GM18909 (cell line): ENCODE data around the gene ANKRD53.

Source experiments
- ATAC-seq: cut with Tn5 transposase; IDR thresholded peaks from one replicate; pipeline ENCODE4 v1.9.1; 2021; ENCODE audit warnings: mild to moderate bottlenecking; ENCODE audit not compliant: unreplicated experiment, poor library complexity

ANKRD53 gene

DNA sequence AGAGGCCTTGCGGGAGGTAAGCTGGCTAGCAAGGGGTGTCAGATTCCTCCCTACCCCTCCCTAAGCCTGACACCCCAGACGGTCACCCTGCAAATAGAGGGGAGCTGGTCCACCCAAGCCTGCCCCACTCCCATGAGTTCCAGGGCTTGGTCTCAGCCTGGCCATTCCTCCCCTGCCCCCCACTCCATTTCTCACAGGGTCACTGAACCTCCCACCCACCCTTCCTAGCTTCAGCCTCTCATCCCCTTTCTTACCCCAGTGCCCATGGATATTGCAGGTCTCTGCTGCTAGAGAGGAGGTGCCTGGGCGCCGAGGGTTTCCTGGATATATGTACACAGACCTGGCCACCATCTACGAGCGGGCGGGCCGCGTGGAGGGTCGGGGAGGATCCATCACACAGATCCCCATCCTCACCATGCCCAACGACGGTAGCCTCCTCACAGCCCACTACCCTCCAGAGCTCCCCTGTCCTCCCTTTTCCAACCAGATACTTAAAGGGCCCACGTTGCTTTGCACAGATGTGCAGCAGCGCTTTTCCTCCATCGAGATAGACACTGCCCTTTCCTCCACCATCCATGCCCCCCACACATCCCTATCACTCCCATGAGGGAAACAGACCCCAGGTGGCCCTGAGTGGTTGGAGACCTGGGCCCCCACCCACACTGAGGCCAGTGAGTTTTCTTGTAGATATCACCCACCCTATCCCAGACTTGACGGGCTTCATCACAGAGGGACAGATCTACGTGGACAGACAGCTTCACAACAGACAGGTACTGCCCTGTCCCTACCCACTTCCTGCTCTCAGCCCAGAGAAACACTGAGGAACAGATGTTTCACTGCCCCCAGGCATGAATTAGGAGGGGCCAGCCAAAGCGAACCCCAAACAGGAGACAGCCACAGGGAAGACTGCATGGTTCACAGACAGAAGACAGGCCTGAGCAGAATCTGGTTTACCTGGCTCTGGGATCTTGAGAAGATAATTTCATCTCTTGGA is 15.2 kb upstream of the ANKRD53 start:
- no peak for ATAC-seq

DNA sequence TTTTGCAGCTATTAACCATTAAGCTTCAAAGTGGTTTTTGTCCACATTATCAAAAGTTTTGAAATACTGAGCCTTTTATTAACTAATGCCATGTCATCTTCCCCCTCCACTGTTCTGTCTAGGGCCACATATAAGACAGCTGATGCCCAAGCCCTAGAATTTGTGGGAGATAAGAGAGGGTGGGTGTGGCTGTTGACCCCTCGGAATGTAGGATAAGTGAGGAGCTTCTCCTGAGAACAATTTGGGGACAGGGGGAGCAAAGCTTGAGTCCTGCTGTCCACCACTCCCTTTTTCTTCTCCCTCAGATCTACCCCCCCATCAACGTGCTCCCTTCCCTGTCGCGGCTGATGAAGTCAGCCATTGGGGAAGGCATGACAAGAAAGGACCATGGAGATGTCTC is 14.3 kb upstream of the ANKRD53 start:
- ATAC-seq: no peak

DNA sequence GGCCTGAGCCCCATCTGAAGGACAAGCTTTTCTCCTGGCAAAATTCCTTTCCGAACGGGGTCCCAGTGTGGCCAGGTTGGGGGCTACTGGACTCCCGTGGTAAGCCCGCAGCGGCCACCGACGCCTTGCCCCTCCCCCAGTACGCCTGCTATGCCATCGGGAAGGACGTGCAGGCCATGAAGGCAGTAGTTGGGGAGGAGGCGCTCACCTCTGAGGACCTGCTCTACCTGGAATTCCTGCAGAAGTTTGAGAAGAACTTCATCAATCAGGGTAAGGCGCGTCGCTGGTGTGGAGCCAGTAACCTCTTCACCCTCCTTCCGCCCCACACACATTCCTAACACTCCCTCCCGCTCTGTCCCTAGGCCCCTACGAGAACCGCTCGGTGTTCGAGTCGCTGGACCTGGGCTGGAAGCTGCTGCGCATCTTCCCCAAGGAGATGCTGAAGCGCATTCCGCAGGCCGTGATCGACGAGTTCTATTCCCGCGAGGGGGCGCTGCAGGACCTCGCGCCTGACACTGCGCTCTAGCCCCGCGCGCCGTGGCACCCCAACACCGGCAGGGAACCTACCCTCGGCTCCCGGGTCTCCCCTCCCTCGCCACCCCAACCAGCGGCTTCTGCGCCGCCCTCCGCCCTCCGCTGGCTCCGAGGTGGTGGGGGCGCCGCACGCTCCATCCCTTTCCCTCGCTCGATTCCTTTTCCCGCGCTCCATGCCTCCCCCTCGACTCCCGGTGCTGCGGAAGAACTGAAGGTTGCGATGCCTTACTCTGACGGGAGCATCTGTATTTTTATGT is 13.6 kb upstream of the ANKRD53 start:
- ATAC-seq: peak; percentile 82

DNA sequence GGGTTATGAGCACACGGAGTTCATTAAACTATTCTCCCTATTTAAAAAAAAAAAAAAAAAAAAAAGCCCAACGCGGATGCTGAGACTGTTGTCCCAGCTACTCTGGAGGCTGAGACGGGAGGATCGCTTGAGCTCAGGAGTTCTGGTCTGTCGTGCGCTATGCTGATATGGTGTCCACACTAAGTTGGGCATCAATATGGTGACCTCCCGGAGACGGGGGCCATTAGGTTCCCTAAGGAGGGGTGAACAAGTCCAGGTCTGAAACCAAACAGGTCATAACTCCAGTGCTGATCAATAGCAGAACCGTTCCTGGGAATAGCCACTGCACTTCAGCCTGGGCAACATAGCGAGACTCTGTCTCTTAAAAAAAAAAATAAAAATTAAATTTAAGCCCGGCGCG is 12.9 kb upstream of the ANKRD53 start:
- no peak for ATAC-seq

DNA sequence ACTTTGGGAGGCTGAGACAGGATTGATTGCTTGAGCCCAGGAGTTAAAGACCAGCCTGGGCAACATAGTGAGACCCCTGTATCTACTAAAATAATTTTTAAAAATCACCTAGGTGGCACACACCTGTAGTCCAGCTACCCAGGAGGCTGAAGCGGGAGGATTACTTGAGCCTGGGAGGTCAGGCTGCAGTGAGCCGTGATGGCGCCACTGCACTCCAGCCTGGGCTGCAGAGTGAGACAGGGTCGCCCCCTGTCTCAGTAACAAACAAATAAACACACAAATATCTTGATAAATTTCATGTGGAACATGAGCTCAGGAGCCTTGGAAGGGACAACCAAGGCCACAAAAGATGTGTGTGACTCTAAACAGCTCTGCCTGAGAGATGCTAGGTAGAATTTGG is 11.7 kb upstream of the ANKRD53 start:
- no peak for ATAC-seq

DNA sequence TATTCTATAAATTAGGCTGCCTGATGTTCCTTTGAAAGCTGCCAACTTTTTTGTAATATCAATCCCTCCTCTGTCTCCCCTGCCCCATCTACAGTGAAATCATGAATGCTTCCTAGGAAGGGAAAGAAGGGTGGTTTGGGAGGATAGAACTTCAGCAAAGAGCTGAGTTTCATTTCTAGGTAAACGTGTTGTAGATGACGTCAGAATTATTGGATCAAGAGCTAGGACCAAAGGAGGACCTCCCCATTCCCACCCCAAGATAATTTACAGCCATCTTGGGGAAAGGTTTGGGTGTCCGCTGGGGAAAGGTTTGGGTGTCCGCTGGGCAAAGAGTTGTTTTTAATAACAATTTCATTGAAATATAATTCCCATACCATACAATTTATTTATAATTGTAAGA is 11.2 kb upstream of the ANKRD53 start:
- ATAC-seq: no peak

DNA sequence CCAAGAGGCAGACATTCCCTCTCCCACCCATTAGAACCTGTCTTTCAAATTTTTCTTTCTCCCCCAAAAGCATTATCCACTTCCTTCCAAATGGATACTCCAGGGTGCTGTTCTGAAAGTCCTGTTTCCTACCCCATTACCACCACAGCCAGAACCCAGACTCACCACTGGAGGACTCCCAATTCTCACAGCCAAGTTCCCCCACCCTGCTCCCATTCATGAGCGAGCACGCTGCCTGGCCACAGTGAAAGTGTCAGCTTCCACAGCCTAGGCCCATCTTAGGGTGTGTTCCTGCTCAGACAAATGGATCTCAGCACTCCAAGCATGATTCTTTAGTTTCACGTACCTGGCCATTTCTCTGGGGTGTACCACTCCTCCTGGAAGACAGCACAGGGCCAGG is 3.8 kb upstream of the ANKRD53 start:
- no peak for ATAC-seq

DNA sequence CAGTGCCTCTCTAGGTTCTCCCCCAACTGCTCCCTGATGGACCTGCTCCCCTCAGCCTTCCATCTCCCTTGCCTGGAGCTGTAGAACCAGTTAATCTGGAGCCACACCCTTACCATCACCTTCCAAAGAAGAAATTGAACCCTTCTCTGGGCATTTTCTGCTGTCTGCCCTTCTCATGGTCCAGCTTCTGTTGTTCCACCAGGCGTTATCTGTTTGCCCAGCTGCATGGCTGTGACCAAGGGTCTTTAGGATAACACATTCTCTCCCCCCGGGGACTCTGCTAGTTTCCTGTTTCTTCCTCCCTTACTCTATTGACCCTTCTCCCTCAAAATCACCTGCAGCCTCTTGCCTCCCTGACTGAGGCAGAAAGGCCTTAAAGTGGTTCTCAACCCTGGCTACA is 3.2 kb upstream of the ANKRD53 start:
- no peak for ATAC-seq

DNA sequence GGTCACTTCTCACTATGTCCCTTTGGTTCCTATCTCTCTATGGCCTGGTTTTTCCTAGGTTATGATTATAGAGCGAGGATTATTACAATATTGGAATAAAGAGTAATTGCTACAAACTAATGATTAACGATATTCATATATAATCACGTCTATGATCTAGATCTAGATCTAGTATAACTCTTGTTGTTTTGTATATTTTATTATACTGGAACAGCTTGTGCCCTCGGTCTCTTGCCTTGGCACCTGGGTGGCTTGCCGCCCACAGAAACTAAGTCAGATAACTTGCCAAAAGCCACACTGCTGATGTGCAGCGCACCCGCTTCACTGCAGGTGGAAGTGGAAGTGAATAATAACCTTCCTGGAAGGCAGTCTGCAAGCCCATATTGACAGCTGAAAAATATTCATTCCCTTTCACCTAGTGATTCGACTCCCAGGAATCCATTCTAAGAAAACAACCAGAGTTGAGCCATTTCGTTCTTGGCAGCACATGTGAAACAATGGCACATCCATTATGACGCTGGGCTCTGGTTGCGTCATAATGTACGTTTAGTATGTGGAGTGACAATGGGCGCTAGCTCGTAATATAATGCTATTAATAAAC is 725 bp upstream of the ANKRD53 start:
- no peak for ATAC-seq

DNA sequence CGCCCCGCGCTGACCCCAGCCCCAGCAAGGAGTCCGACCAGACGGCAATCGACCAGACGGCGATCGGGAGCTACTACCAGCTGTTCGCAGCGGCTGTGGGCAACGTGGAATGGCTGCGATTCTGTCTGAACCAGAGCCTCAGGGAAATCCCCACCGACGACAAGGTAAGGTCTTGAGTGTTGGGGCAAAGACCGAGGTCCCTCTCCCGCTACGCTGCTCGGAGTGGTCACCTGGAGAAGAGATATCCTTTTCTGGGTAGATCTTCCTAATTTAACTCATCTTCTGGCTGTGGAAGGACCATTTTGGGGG is 704 bp downstream of the ANKRD53 start:
- no peak for ATAC-seq

DNA sequence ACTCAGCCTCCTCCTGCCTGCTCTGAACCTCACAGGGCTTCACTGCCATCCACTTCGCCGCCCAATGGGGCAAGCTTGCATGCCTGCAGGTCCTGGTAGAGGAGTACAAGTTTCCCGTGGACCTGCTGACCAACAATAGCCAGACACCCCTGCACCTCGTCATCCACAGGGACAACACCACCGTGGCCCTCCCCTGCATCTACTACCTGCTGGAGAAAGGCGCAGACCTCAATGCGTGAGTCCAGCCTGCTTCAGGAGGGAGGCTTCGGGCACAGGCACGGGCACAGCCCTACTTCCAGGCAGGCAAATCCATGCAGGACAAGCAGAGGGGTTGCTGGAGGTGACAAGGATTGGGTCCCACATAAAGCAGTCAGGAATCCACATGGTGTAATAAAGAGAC is 1.2 kb downstream of the ANKRD53 start:
- ATAC-seq: no peak

DNA sequence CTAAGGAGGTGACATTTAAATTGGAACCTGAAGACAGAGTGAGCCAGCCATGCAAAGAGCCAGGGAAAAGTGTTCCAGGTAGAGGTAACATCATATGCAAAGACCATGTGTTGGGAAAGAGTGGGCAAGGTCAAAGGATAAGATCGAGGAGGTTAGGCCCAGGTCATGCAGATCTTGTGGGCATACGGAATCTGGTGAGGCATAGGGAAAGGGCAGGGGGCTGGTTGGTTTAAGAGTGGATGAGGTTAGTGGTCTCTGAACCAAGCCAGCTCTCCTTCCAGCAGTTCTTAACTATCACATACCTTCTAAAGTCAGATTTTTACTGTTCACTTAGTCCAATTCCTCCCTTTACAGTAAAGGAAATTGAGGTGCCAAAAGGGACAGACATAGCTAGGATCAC is 3.0 kb downstream of the ANKRD53 start:
- ATAC-seq: no peak

DNA sequence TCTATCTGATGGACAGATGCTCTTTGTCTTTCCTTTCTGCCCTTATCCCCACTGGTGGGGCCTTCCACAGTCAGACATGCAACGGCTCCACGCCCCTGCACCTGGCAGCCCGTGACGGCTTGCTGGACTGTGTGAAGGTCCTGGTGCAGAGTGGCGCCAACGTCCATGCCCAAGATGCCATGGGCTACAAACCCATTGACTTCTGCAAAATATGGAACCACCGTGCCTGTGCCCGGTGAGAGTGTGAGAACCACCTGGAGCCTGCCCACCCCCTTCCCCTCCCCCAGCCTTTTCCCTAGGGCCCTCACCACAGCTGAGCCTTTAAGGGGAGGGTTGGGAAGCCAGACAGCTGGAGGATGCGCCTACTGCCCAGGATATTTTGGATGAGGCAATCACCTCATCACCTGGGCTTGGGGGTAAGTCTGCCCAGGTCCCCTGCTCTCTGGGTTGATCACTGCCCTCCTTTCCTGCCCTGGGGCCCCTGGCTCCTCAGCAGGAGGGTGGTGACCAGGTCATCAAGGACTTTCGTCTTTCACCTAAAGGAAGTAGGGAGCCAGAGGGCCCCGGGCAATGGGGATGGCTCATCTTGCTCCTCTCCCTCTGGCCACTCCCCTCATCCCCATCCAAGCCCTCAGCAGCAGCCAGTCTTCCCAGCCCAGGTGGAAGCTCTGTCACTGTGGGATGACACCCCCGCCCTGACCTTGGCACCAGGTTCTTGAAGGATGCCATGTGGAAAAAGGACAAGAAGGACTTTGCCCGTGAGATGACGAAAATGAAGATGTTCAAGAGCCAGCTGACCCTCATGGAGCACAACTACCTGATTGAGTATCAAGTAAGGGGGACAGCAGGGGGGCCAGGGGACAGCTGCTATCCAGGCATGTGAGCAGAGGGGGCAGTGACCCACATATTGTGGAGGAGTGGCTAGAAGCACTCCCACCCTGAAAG is 3.7 kb downstream of the ANKRD53 start:
- no peak for ATAC-seq

DNA sequence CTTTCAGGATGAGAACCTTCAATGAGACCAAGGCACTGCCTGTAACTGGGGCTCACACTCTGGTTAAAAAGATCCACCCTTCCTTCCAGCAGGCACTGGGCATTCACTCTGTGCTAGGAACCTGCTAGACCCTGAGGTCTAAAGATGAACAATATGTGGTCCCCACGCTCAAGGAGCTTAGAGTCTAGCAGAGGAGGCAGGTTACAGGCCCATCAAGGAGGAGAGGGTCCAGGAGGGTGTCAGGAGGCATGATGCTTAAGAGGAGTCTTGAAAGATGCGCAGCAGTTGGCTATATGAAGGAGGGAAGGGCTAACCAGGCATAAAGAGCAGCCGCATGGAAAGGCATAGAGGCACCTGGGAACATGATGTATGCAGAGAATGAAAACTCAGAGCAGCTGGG is 4.5 kb downstream of the ANKRD53 start:
- no peak for ATAC-seq

DNA sequence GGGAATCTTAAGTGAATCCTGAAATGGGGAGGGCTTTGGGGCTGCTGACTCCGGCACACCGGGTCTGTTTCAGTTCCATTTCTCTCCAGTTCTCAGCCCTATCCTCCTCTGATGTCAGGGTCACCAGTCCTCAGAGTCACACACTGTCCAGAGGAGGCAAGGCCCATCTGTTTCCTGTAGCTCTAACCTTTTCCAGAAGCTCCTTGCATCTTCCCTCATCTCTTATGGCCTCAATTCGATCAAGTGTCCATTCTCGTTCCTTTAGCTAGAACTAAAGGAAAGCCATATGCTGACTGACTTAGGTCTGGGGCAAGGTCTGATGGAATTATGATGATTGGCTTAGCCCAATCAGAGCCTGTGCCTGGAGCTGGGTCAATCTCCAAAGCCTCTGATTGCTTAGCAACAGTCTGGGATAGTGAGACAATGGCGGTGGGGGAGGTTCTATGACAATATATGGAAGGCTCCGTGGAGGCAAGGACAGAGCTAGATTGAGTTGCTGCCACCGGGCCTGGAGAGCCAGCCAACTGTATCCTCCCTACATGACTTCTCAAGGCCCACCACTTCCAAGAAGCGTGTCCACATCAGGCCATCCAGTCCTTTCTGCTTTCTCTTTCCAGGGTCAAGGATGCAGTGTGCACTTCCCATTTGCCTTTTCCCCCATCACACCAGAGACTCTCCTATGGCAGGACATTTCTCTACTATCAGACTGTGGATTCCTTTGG is 5.2 kb downstream of the ANKRD53 start:
- ATAC-seq: no peak

DNA sequence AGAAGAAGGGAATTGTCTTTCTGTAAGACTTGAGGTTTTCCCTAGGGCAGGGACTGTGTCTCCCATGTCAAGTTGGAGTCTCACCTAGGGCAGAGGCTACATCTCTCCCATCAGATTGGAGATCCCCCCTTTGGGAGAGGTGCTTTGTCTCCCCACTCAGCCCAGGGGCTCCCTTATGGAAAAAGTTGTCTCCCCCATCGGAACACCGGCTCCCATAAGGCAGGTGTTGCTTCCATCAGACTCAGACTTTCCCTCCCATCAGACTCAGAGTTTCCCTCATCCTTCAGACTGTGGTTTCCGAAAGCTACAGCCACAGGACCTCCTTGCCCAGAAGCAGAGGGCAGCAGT is 5.8 kb downstream of the ANKRD53 start:
- no peak for ATAC-seq

DNA sequence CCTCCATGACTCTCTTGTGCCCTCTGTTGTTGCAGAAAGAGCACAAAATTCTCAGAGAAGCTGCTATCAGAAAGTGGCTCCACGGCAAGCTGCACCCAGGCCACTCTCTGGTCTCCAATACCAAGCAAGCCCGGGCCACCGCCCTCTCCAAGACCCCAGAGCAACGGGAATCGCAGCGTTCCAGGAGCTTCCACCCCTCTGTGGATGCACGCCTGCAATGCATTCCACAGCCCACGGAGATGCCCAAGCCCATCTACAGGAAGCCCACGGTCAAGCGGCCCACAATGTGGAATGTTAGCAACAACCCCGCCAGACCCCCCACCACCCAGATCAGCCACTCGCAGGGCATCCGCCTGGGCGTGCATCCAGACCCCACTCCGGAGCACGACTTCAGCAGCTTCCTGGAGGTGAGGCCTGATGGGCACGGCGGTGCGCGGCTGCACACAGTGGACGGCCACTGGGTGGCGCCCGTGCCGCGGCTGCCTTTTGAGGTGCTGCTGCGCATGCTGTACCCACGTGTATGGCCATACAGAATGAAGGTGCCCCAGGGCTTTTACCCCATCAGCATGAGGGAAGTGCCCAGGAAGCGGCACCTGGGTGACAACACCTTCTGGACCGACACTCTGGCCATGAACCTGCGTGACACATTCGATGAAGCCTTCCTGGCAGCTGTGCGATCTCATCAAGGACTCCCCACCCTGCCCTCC is 6.3 kb downstream of the ANKRD53 start:
- peak; percentile 96 for ATAC-seq

DNA sequence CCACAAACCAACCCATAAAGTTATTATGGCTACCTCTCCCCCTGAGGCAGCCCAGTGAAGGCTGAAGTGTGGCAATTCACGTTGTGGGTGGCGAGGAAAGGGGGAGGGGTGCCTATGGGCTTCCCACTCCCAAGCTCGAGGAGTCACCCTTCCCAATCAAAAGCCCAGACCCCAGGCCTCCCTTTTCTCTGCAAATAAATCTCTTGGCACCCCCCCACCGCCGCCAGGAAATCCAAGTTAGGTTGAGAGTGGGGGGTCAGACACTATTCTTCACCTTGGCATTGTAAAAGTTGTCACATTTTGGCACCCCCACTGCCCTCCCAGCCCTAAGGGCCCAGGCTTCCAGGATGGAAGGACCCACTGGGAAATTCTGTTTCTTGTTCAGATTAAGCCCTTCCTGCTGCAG is 6.9 kb downstream of the ANKRD53 start:
- no peak for ATAC-seq

DNA sequence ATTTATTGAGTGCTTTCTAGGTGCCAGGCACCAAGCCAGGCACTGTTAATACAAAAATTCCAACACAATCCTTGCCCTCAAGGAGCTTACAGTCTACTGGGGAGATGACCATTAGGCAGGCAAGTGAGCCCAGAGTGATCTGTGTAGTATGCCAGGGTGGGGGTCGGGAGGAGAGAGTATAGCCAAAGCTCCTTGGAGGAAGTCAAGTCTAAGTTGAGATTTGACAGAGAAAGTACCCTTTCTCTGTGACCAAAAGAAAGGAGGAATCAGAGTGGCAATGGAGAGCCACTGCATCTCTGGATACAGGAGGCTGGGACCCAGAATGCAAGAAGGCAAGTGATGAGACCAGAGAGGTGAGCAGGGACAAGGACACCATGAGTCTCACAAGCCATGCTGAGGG is 7.5 kb downstream of the ANKRD53 start:
- ATAC-seq: no peak
